Measurements from ENCODE around the gene PFKL.
"Not testable (repeated sequence)": the region's sequence is repeated elsewhere in the genome, so short reads cannot be mapped to it uniquely, and the experiment has no call there.

PFKL gene

GRCh38 chr21:44279354-44280260, 20.2 kb upstream of the PFKL start:
- peak; percentile 55 for DNase-seq

GRCh38 chr21:44281801-44282200, 18.1 kb upstream of the PFKL start:
- DNase-seq: no peak

- no peak for DNase-seq
These were observed 17.5 kb upstream of the PFKL start for GRCh38 chr21:44282370-44282769.

GRCh38 chr21:44283211-44283785, 16.6 kb upstream of the PFKL start:
- DNase-seq: not testable (repeated sequence)

- DNase-seq: no peak
These were observed 15.9 kb upstream of the PFKL start for GRCh38 chr21:44283948-44284347.

- no peak for DNase-seq
These were observed 14.5 kb upstream of the PFKL start, which contains the start of gene AIRE for GRCh38 chr21:44285138-44285992. Gene AIRE, plus strand, starts transcription at chr21:44285876. Its CDS starts 131 bp downstream, at chr21:44286007.

GRCh38 chr21:44286086-44286715, 13.7 kb upstream of the PFKL start:
- no peak for DNase-seq

GRCh38 chr21:44286716-44287632, 12.9 kb upstream of the PFKL start:
- DNase-seq: no peak

GRCh38 chr21:44288251-44289110, 11.4 kb upstream of the PFKL start:
- DNase-seq: no peak

GRCh38 chr21:44289381-44290010, 10.4 kb upstream of the PFKL start:
- DNase-seq: no peak

GRCh38 chr21:44290327-44291077, 9.4 kb upstream of the PFKL start:
- DNase-seq: no peak

- DNase-seq: no peak
These were observed 8.5 kb upstream of the PFKL start for GRCh38 chr21:44291078-44291935.

GRCh38 chr21:44291936-44292811, 7.7 kb upstream of the PFKL start:
- no peak for DNase-seq

GRCh38 chr21:44292812-44293195, 7.0 kb upstream of the PFKL start:
- no peak for DNase-seq

- DNase-seq: no peak
These were observed 6.2 kb upstream of the PFKL start for GRCh38 chr21:44293551-44294231.

GRCh38 chr21:44294391-44295162, 5.3 kb upstream of the PFKL start:
- DNase-seq: no peak
